Activated T-cell treated with anti-CD3 and anti-CD28 coated beads for 24 hours (primary cell): Measurements from ENCODE around the gene MAST2.
"Not testable (repeated sequence)": the region's sequence is repeated elsewhere in the genome, so short reads cannot be mapped to it uniquely, and the experiment has no call there.

Source experiments
- DNase-seq: peaks from one replicate; pipeline ENCODE4 v3.0.0-alpha.2; 2020; ENCODE audit warnings: low read depth

The MAST2 gene

GRCh38 chr1:45803299-45803780 is at the start of gene MAST2:
Gene MAST2, plus strand, starts transcription at chr1:45803612. Its CDS starts 284 bp downstream, at chr1:45803896.
- DNase-seq: peak; percentile 81

- no peak for DNase-seq
These were observed 47.7 kb upstream of the MAST2 start for GRCh38 chr1:45755697-45756096.

- DNase-seq: no peak
These were observed 41.1 kb upstream of the MAST2 start for GRCh38 chr1:45762291-45762690.

- DNase-seq: no peak
These were observed 37.2 kb upstream of the MAST2 start for GRCh38 chr1:45765999-45766792.

- no peak for DNase-seq
These were observed 36.4 kb upstream of the MAST2 start for GRCh38 chr1:45767035-45767434.

- DNase-seq: no peak
These were observed 34.0 kb upstream of the MAST2 start for GRCh38 chr1:45769261-45769932.

GRCh38 chr1:45772971-45773370 is 30.4 kb upstream of the MAST2 start:
- DNase-seq: no peak

- no peak for DNase-seq
These were observed 27.6 kb upstream of the MAST2 start for GRCh38 chr1:45775794-45776193.

- peak; percentile 17 for DNase-seq
These were observed 17.8 kb upstream of the MAST2 start for GRCh38 chr1:45785583-45785982.

GRCh38 chr1:45787905-45788304 is 15.5 kb upstream of the MAST2 start:
- DNase-seq: no peak

GRCh38 chr1:45789601-45790000 is 13.8 kb upstream of the MAST2 start:
- DNase-seq: no peak

- DNase-seq: no peak
These were observed 10.7 kb upstream of the MAST2 start for GRCh38 chr1:45792744-45793143.

GRCh38 chr1:45793942-45794604 is 9.3 kb upstream of the MAST2 start:
- no peak for DNase-seq

GRCh38 chr1:45796381-45796780 is 7.0 kb upstream of the MAST2 start:
- DNase-seq: no peak

GRCh38 chr1:45796946-45797345 is 6.5 kb upstream of the MAST2 start:
- no peak for DNase-seq

GRCh38 chr1:45800899-45801298 is 2.5 kb upstream of the MAST2 start:
- DNase-seq: no peak

- no peak for DNase-seq
These were observed 791 bp upstream of the MAST2 start for GRCh38 chr1:45802343-45803298.

- not testable (repeated sequence) for DNase-seq
These were observed 613 bp downstream of the MAST2 start for GRCh38 chr1:45803781-45804668.

GRCh38 chr1:45804669-45804969 is 1.2 kb downstream of the MAST2 start:
- no peak for DNase-seq

GRCh38 chr1:45806129-45806528 is 2.7 kb downstream of the MAST2 start:
- no peak for DNase-seq

GRCh38 chr1:45809761-45810160 is 6.3 kb downstream of the MAST2 start:
- no peak for DNase-seq
